GM21528 (cell line): ENCODE data around the gene PLPPR2.
"Not testable (repeated sequence)": the region's sequence is repeated elsewhere in the genome, so short reads cannot be mapped to it uniquely, and the experiment has no call there.

Experiments
- ATAC-seq: cut with Tn5 transposase; IDR thresholded peaks from one replicate; pipeline ENCODE4 v1.9.1; 2021; ENCODE audit warnings: mild to moderate bottlenecking, moderate library complexity; ENCODE audit not compliant: unreplicated experiment, low FRiP score

PLPPR2 gene

GRCh38 chr19:11390933-11391680, 35.9 kb downstream of the PLPPR2 start:
- ATAC-seq: no peak

- ATAC-seq: no peak
Measured at GRCh38 chr19:11397089-11397610, 41.9 kb downstream of the PLPPR2 start.

- no peak for ATAC-seq
Measured at GRCh38 chr19:11399667-11400066, 44.4 kb downstream of the PLPPR2 start.

GRCh38 chr19:11400798-11401197, 45.6 kb downstream of the PLPPR2 start:
- ATAC-seq: no peak

- ATAC-seq: no peak
Measured at GRCh38 chr19:11401808-11402543, 46.7 kb downstream of the PLPPR2 start.

GRCh38 chr19:11404588-11405222, 49.5 kb downstream of the PLPPR2 start:
- no peak for ATAC-seq

GRCh38 chr19:11405846-11406643, 50.8 kb downstream of the PLPPR2 start:
- no peak for ATAC-seq

GRCh38 chr19:11406703-11407236, 51.5 kb downstream of the PLPPR2 start:
- not testable (repeated sequence) for ATAC-seq

- ATAC-seq: no peak
Measured at GRCh38 chr19:11408591-11408990, 53.4 kb downstream of the PLPPR2 start.

GRCh38 chr19:11410682-11411081, 55.5 kb downstream of the PLPPR2 start:
- no peak for ATAC-seq

- ATAC-seq: no peak
Measured at GRCh38 chr19:11414544-11414943, 59.3 kb downstream of the PLPPR2 start.
